ENCODE data around the gene AMER2.
"Not testable (repeated sequence)": the region's sequence is repeated elsewhere in the genome, so short reads cannot be mapped to it uniquely, and the experiment has no call there.

AMER2 gene

GRCh38 chr13:25181597-25181996, 9.5 kb upstream of the AMER2 start:
- no peak for DNase-seq (ENCODE audit: low read depth in 2 of 3, low spot score in 2 of 3)

GRCh38 chr13:25180775-25181537, 8.9 kb upstream of the AMER2 start:
- DNase-seq (ENCODE audit: low read depth in 2 of 3, low spot score in 2 of 3): no peak

- no peak for DNase-seq (ENCODE audit: low read depth in 2 of 3, low spot score in 2 of 3)
Measured at GRCh38 chr13:25179832-25180774, 8.0 kb upstream of the AMER2 start.

- no peak for DNase-seq (ENCODE audit: low read depth in 2 of 3, low spot score in 2 of 3)
Measured at GRCh38 chr13:25179011-25179410, 6.9 kb upstream of the AMER2 start.

- DNase-seq (ENCODE audit: low read depth in 2 of 3, low spot score in 2 of 3): no peak
Measured at GRCh38 chr13:25178070-25178469, 6.0 kb upstream of the AMER2 start.

- DNase-seq (ENCODE audit: low read depth in 2 of 3, low spot score in 2 of 3): no peak
Measured at GRCh38 chr13:25177636-25178035, 5.5 kb upstream of the AMER2 start.

- DNase-seq (ENCODE audit: low read depth in 2 of 3, low spot score in 2 of 3): no peak
Measured at GRCh38 chr13:25177012-25177411, 4.9 kb upstream of the AMER2 start.

- DNase-seq (ENCODE audit: low read depth in 2 of 3, low spot score in 2 of 3): no peak
Measured at GRCh38 chr13:25175431-25175830, 3.3 kb upstream of the AMER2 start.

- DNase-seq (ENCODE audit: low read depth in 2 of 3, low spot score in 2 of 3): no peak
Measured at GRCh38 chr13:25175026-25175425, 2.9 kb upstream of the AMER2 start.

- DNase-seq (ENCODE audit: low read depth in 2 of 3, low spot score in 2 of 3): no peak
Measured at GRCh38 chr13:25174304-25174703, 2.2 kb upstream of the AMER2 start.

GRCh38 chr13:25172303-25172630, 179 bp upstream of the AMER2 start:
- no peak for DNase-seq (ENCODE audit: low read depth in 2 of 3, low spot score in 2 of 3)

- no peak for DNase-seq (ENCODE audit: low read depth in 2 of 3, low spot score in 2 of 3)
Measured at GRCh38 chr13:25171170-25171516, 945 bp downstream of the AMER2 start.

- no peak for DNase-seq (ENCODE audit: low read depth in 2 of 3, low spot score in 2 of 3)
Measured at GRCh38 chr13:25170554-25171111, 1.5 kb downstream of the AMER2 start.

GRCh38 chr13:25169951-25170553, 2.0 kb downstream of the AMER2 start:
- no peak for DNase-seq (ENCODE audit: low read depth in 2 of 3, low spot score in 2 of 3)

- no peak for DNase-seq (ENCODE audit: low read depth in 2 of 3, low spot score in 2 of 3)
Measured at GRCh38 chr13:25169356-25169755, 2.7 kb downstream of the AMER2 start.

- no peak for DNase-seq (ENCODE audit: low read depth in 2 of 3, low spot score in 2 of 3)
Measured at GRCh38 chr13:25168790-25169189, 3.3 kb downstream of the AMER2 start.

- DNase-seq (ENCODE audit: low read depth in 2 of 3, low spot score in 2 of 3): no peak
Measured at GRCh38 chr13:25167382-25168174, 4.5 kb downstream of the AMER2 start.

GRCh38 chr13:25166306-25166705, 5.8 kb downstream of the AMER2 start:
- no peak for DNase-seq (ENCODE audit: low read depth in 2 of 3, low spot score in 2 of 3)

- no peak for DNase-seq (ENCODE audit: low read depth in 2 of 3, low spot score in 2 of 3)
Measured at GRCh38 chr13:25165663-25166062, 6.4 kb downstream of the AMER2 start.

GRCh38 chr13:25165163-25165562, 6.9 kb downstream of the AMER2 start:
- not testable (repeated sequence) for DNase-seq (ENCODE audit: low read depth in 2 of 3, low spot score in 2 of 3)

- no peak for DNase-seq (ENCODE audit: low read depth in 2 of 3, low spot score in 2 of 3)
Measured at GRCh38 chr13:25157681-25158080, 14.4 kb downstream of the AMER2 start.
